H1 (cell line): Measurements from ENCODE around the gene JPT1. TPM values are rescaled to one million over a fixed set of nuclear protein-coding genes. Genes with fewer than 3 reads are reported as not detected.

ENCODE experiments used
- CTCF ChIA-PET: fragments of 300-600 bp; sonication (Branson Sonifier 250); formaldehyde crosslinking; loops from one replicate; lab custom pipeline; 2021; ENCODE audit not compliant: partially characterized antibody; lab: Charles Lee
- POLR2A ChIA-PET: fragments of 300-600 bp; sonication (Branson Sonifier 250); formaldehyde crosslinking; loops from one replicate; lab custom pipeline; 2021; ENCODE audit warnings: inconsistent platforms; ENCODE audit not compliant: partially characterized antibody; lab: Charles Lee
- DNase-seq, 2 experiments: peaks; one replicate each; pipeline versions ENCODE4 v3.0.0 to v3.0.0-alpha.2; 2010 to 2022; ENCODE audit warnings: low spot score in 2 of 2, low read depth in 1 of 2, mixed read lengths in 1 of 2
- FAIRE-seq: peaks from 2 replicates; lab custom pipeline; 2011; peaks lifted over from hg19 to GRCh38; lab: Jason Lieb, UNC
- H2AFZ ChIP-seq: 2 replicates; pipeline ENCODE4 v1.8.1; 2012; ENCODE audit warnings: low read length, inconsistent platforms
- H2AK5ac ChIP-seq: 2 replicates; pipeline ENCODE4 v1.6.1; 2013; ENCODE audit warnings: low read depth, low read length
- H2BK120ac ChIP-seq: replicated peaks from 2 replicates; pipeline ENCODE3; 2013; ENCODE audit warnings: low read depth, low read length, inconsistent platforms
- H2BK12ac ChIP-seq: 2 replicates; pipeline ENCODE4 v1.6.1; 2013; ENCODE audit warnings: low read depth, low read length
- H2BK15ac ChIP-seq: 2 replicates; pipeline ENCODE4 v1.6.1; 2013; ENCODE audit warnings: low read length
- H2BK20ac ChIP-seq: 2 replicates; pipeline ENCODE4 v1.6.1; 2013; ENCODE audit warnings: low read length
- H2BK5ac ChIP-seq: 2 replicates; pipeline ENCODE4 v1.6.1; 2013; ENCODE audit warnings: low read depth, low read length
- H3K14ac ChIP-seq: 2 replicates; pipeline ENCODE4 v1.6.1; 2013; ENCODE audit warnings: inconsistent platforms; ENCODE audit not compliant: insufficient read length
- H3K18ac ChIP-seq: 2 replicates; pipeline ENCODE4 v1.6.1; 2013; ENCODE audit warnings: low read length; ENCODE audit errors: extremely low read depth
- H3K23ac ChIP-seq: 2 replicates; pipeline ENCODE4 v1.6.1; 2013; ENCODE audit warnings: inconsistent platforms; ENCODE audit not compliant: insufficient read length
- H3K23me2 ChIP-seq: 2 replicates; pipeline ENCODE4 v1.6.1; 2013; ENCODE audit warnings: low read depth, low read length
- H3K27ac ChIP-seq: 2 replicates; pipeline ENCODE4 v1.6.1; 2011; ENCODE audit warnings: low read depth, low read length, inconsistent platforms
- H3K27me3 ChIP-seq, 4 experiments: replicated peaks in 1 of 4; 1 replicate in 1 of 4; 2 replicates in 3 of 4; pipeline versions ENCODE4 v1.6.1 to v1.8.1; 2011 to 2013; ENCODE audit warnings: low read length in 3 of 4, mild to moderate bottlenecking in 3 of 4, inconsistent platforms in 2 of 4, mixed read lengths in 2 of 4, moderate library complexity in 1 of 4; ENCODE audit not compliant: control insufficient read depth in 3 of 4, insufficient read depth in 3 of 4; ENCODE audit errors: extremely low read depth in 1 of 4
- H3K36me3 ChIP-seq, 4 experiments: 2 replicates each; pipeline versions ENCODE4 v1.6.1 to v1.8.1; 2011 to 2013; ENCODE audit warnings: mild to moderate bottlenecking in 4 of 4, low read length in 3 of 4, moderate library complexity in 2 of 4, control low read depth in 1 of 4, inconsistent platforms in 1 of 4; ENCODE audit not compliant: insufficient read depth in 4 of 4, control insufficient read depth in 2 of 4
- H3K4ac ChIP-seq: replicated peaks from 2 replicates; pipeline ENCODE3; 2013; ENCODE audit warnings: low read length, low read depth, mixed read lengths, inconsistent platforms; ENCODE audit not compliant: insufficient read length
- H3K4me1 ChIP-seq, 4 experiments: replicated peaks in 1 of 4; 1 replicate in 1 of 4; 2 replicates in 3 of 4; pipeline versions ENCODE4 v1.6.1 to v1.8.1; 2011 to 2013; ENCODE audit warnings: low read length in 3 of 4, inconsistent platforms in 2 of 4, mixed read lengths in 1 of 4; ENCODE audit not compliant: insufficient read depth in 4 of 4, control insufficient read depth in 3 of 4
- H3K4me2 ChIP-seq, 2 experiments: 2 replicates each; pipeline versions ENCODE4 v1.6.1 to v1.8.1; 2011 to 2013; ENCODE audit warnings: low read depth in 2 of 2, low read length in 2 of 2, control low read depth in 1 of 2, inconsistent platforms in 1 of 2, mild to moderate bottlenecking in 1 of 2; ENCODE audit not compliant: insufficient read depth in 1 of 2
- H3K4me3 ChIP-seq, 4 experiments: fragments of 200-600, 300-600 bp in 1 of 4; sonication (generic), shearing (Covaris generic), sonication (Bioruptor Twin) in 1 of 4; 2 replicates each; pipeline versions ENCODE4 v1.5.1 to v1.8.1; 2011 to 2016; ENCODE audit warnings: low read length in 4 of 4, low read depth in 3 of 4, control low read depth in 2 of 4, inconsistent platforms in 2 of 4, mild to moderate bottlenecking in 2 of 4, mixed read lengths in 1 of 4, moderate library complexity in 1 of 4; ENCODE audit not compliant: insufficient read depth in 2 of 4; ENCODE audit errors: extremely low read depth in 1 of 4
- H3K56ac ChIP-seq: replicated peaks from 2 replicates; pipeline ENCODE3; 2013; ENCODE audit warnings: low read depth, mild to moderate bottlenecking, mixed read lengths, low read length, inconsistent platforms; ENCODE audit not compliant: insufficient read length
- H3K79me1 ChIP-seq: 2 replicates; pipeline ENCODE4 v1.6.1; 2013; ENCODE audit warnings: low read depth, low read length, control low read depth
- H3K79me2 ChIP-seq, 2 experiments: 2 replicates each; pipeline versions ENCODE4 v1.6.1 to v1.8.1; 2012 to 2013; ENCODE audit warnings: low read length in 2 of 2, mild to moderate bottlenecking in 2 of 2, inconsistent platforms in 1 of 2; ENCODE audit not compliant: insufficient read depth in 2 of 2, control insufficient read depth in 1 of 2
- H3K9ac ChIP-seq, 4 experiments: replicated peaks in 1 of 4; 1 replicate in 1 of 4; 2 replicates in 3 of 4; pipeline versions ENCODE4 v1.6.1 to v1.8.1; 2011 to 2013; ENCODE audit warnings: low read depth in 3 of 4, low read length in 3 of 4, control low read depth in 2 of 4, mild to moderate bottlenecking in 2 of 4, moderate library complexity in 2 of 4, inconsistent platforms in 1 of 4; ENCODE audit errors: extremely low read depth in 1 of 4
- H3K9me3 ChIP-seq, 2 experiments: 2 replicates each; pipeline versions ENCODE4 v1.6.1 to v1.8.1; 2012 to 2013; ENCODE audit warnings: mild to moderate bottlenecking in 2 of 2, moderate library complexity in 2 of 2, control low read depth in 1 of 2, inconsistent platforms in 1 of 2, low read depth in 1 of 2, low read length in 1 of 2, mixed read lengths in 1 of 2; ENCODE audit not compliant: insufficient read depth in 2 of 2
- H4K20me1 ChIP-seq, 2 experiments: replicated peaks in 1 of 2; 2 replicates each; pipeline versions ENCODE3 to v1.8.1; 2011 to 2013; ENCODE audit warnings: inconsistent platforms in 2 of 2, low read length in 2 of 2, mild to moderate bottlenecking in 1 of 2; ENCODE audit not compliant: insufficient read depth in 2 of 2, control insufficient read depth in 1 of 2
- H4K5ac ChIP-seq: 2 replicates; pipeline ENCODE4 v1.6.1; 2013; ENCODE audit warnings: low read length, low read depth, mixed read lengths, inconsistent platforms; ENCODE audit not compliant: insufficient read length
- H4K8ac ChIP-seq: 2 replicates; pipeline ENCODE4 v1.8.0; 2013; ENCODE audit warnings: mild to moderate bottlenecking, moderate library complexity, low read length, inconsistent platforms; ENCODE audit not compliant: insufficient read depth; ENCODE audit errors: extremely low read depth
- H4K91ac ChIP-seq: replicated peaks from 2 replicates; pipeline ENCODE3; 2013; ENCODE audit warnings: low read length, mixed read lengths, inconsistent platforms; ENCODE audit not compliant: insufficient read length
- ASH2L ChIP-seq: fragments of 200-600, 300-600 bp; sonication (generic); IDR thresholded peaks from one replicate; pipeline ENCODE4 v1.7.1; 2017; ENCODE audit warnings: low read length
- KDM4A ChIP-seq: IDR thresholded peaks from one replicate; pipeline ENCODE4 v1.7.1; 2012; ENCODE audit warnings: low read depth, mild to moderate bottlenecking, moderate library complexity, low read length, inconsistent platforms; ENCODE audit not compliant: severe bottlenecking
- POLR2A ChIP-seq, 2 experiments: IDR thresholded peaks; 1 replicate in 1 of 2; 2 replicates in 1 of 2; pipeline ENCODE4 v1.6.1; 2011; ENCODE audit warnings: low read depth in 2 of 2, low read length in 2 of 2, mild to moderate bottlenecking in 2 of 2; ENCODE audit errors: control extremely low read depth in 1 of 2
- SP4 ChIP-seq: IDR thresholded peaks from 2 replicates; pipeline ENCODE4 v1.6.1; 2012; ENCODE audit warnings: low read length, inconsistent platforms
- WGBS, 2 experiments: shearing (Covaris generic) in 1 of 2; methylation state at CpG; one replicate each; pipeline versions ENCODE4 v1.1.6 to v1.1.7; 2013 to 2015; ENCODE audit warnings: low lambda C conversion rate in 2 of 2, mixed read lengths in 2 of 2, inconsistent platforms in 1 of 2, low coverage in 1 of 2, missing lambda C conversion rate in 1 of 2; ENCODE audit not compliant: insufficient replicate concordance in 2 of 2, insufficient coverage in 1 of 2, insufficient read length in 1 of 2; ENCODE audit errors: extremely low coverage in 1 of 2, missing lambda C conversion rate in 1 of 2; 5-methylcytosine and 5-hydroxymethylcytosine counted together
- polyA plus RNA-seq, 7 experiments: library from polyadenylated mRNA; depleted of rRNA in 3 of 7; stranded (reverse) in 5 of 7; unstranded in 2 of 7; fragments of >200 nt in 5 of 7; fragments of 200-250 nt in 2 of 7; gene quantifications; 1 replicate in 5 of 7; 2 replicates in 1 of 7; 4 replicates in 1 of 7; pipeline versions ENCODE4 v1.2.1 to v1.2.3, GENCODE V29; 2011 to 2013; ENCODE audit warnings: missing spikeins in 2 of 7, mixed read lengths in 2 of 7
- total RNA-seq: library from RNA; stranded (reverse); fragmentation: NEBNext Ultra II Directional; extraction: Animal tissue kit (Norgen Biotek cat#: 25700); gene quantifications from 2 replicates; pipeline ENCODE4 v1.2.1, GENCODE V29; 2021

Gene JPT1
- total and polyA plus RNA-seq, 2 of the 8 experiments (the other 6 are each of a cell fraction or from before 2014, with no cell fraction given), result 154 to 369 TPM

- Histone ChIP-seq H3K79me1 (no peaks in the 10 kb centered on the region; the same call in 1 of the 2 replicates), H3K23me2 (peaks cover 2% of the 10 kb centered on the region; the same call in 1 of the 2 replicates), H3K4me3 (peak overlapping the region; percentile 97 to 99 (median 98)), H3K9ac (peak overlapping the region; percentile 82 to 97 (median 96)), H3K18ac (no peak overlapping the region; the same call in none of the 2 replicates), H4K91ac (no peak overlapping the region), H2AFZ (no peak overlapping the region), H3K9me3 (no peaks in the 10 kb centered on the region), H3K23ac (no peak overlapping the region), H3K36me3 (peaks cover 3 to 37% (median 9%) of the 10 kb centered on the region in 4 experiments; a peak in 6 of 8 replicates), H4K20me1 (peaks cover 7 to 10% of the 10 kb centered on the region in 2 experiments), H3K4me2 (peak overlapping the region; percentile 37 to 69; a peak in 2 of 4 replicates), H4K5ac (peak overlapping the region; percentile 84), H2AK5ac (no peak overlapping the region), H3K27me3 (no peaks in the 10 kb centered on the region), H2BK120ac (no peak overlapping the region), H3K14ac (no peak overlapping the region), H2BK15ac (no peak overlapping the region), H3K4ac (no peak overlapping the region), H4K8ac (peak overlapping the region; percentile 99), H2BK20ac (no peak overlapping the region), H3K79me2 (peaks cover 34 to 53% of the 10 kb centered on the region in 2 experiments), H3K4me1 (peaks cover 0 to 5% (median under 1%) of the 10 kb centered on the region in 4 experiments; a peak in 4 of 7 replicates), H3K27ac (peak overlapping the region; percentile 98; the same call in 1 of the 2 replicates), H2BK5ac (peak overlapping the region; percentile 52; the same call in 1 of the 2 replicates), H2BK12ac (no peak overlapping the region), H3K56ac (peak overlapping the region; percentile 93)
- DNase-seq (no peak), FAIRE-seq (no peak)
- TF ChIP-seq KDM4A (peak; percentile 40), SP4 (no peak), POLR2A (IDR thresholded peaks at IDR 0.05; ENCODE audit: control extremely low read depth in 1 of 2, low read depth in 2 of 2, low read length in 2 of 2) (0 out of 3 replicates have a peak, but pooled peaks of 1 of the 2 experiments have one; percentile 33), ASH2L (peak; percentile 63)
- WGBS, 2 experiments, result 0% methylated on average over 13 of the region's 33 CpGs; no CpG with 5 or more reads in 1 of the 2 experiments
- ChIA-PET POLR2A (interaction anchor here (1.0 to 3.0 kb wide), 13 partner anchors 9 to 89 kb away, joined by 3 to 16 read pairs (median 4); partner anchors contain the start of genes JPT1 and MIF4GD), CTCF (interaction anchor here (1.2 kb wide), 1 partner anchor 78 kb away, joined by 3 read pairs; no protein-coding TSS in a partner anchor)
Observed at GRCh38 chr17:75182319-75182568, 27.9 kb upstream of the JPT1 start.
